Ovary (tissue), 3 donors: Measurements from ENCODE around the gene SEMA3G.

Experiments used
- CTCF ChIP-seq, 3 donors: fragments of 450-650 bp in 2 of 3; fragments of 200-600 bp in 1 of 3; IDR thresholded peaks; one replicate each; pipeline versions ENCODE4 v1.5.1 to v1.8.0; 2016 to 2022; ENCODE audit warnings: antibody characterized with exemption in 3 of 3, mild to moderate bottlenecking in 1 of 3
- POLR2A ChIP-seq: fragments of 450-650 bp; IDR thresholded peaks from one replicate; pipeline ENCODE4 v1.6.1; 2017; ENCODE audit warnings: antibody characterized with exemption, mild to moderate bottlenecking, moderate library complexity
- donor health status: DM: no; HTN: no; CAD: no.

GRCh38 chr3:52458770-52459545 lies 14.1 kb upstream of the SEMA3G start:
- TF ChIP-seq POLR2A (no peak), CTCF (IDR thresholded peaks at IDR 0.05) (no peak)
